Measurements from ENCODE around the gene ERCC6L2.

The ERCC6L2 gene

GRCh38 chr9:95962936-95963335 is 87.4 kb downstream of the ERCC6L2 start:
- TF ChIP-seq CTCF (IDR thresholded peaks at IDR 0.05; ENCODE audit: low read length) (no peak), EZH2 (IDR thresholded peaks at IDR 0.05; ENCODE audit: borderline replicate concordance, low read length) (no peak)
- Histone ChIP-seq H3K27me3 (ENCODE audit: insufficient read depth, low read length) (no peaks in the 10 kb centered on the region), H4K20me1 (ENCODE audit: insufficient read depth, low read length) (no peaks in the 10 kb centered on the region), H3K36me3 (ENCODE audit: insufficient read depth, low read length) (no peaks in the 10 kb centered on the region), H3K4me3 (ENCODE audit: low read depth, low read length, poor library complexity, severe bottlenecking) (no peak overlapping the region), H3K9ac (ENCODE audit: low read length) (no peak overlapping the region), H3K27ac (ENCODE audit: low read depth, low read length, poor library complexity, severe bottlenecking) (no peak overlapping the region), H3K4me2 (ENCODE audit: low read length) (no peak overlapping the region), H3K9me2 (ENCODE audit: low read depth, low read length) (no peaks in the 10 kb centered on the region), H3F3A (ENCODE audit: insufficient read depth, low read length) (no peaks in the 10 kb centered on the region), H3K4me1 (ENCODE audit: insufficient read depth, low read length, severe bottlenecking) (no peaks in the 10 kb centered on the region), H3K9me3 (ENCODE audit: low read length) (no peaks in the 10 kb centered on the region), H2AFZ (ENCODE audit: low read length) (no peak overlapping the region), H3K79me2 (ENCODE audit: insufficient read depth, low read length) (no peaks in the 10 kb centered on the region)

- no peaks in the 10 kb centered on the region for H3K9me3 ChIP-seq (ENCODE audit: low read length)
- no peaks in the 10 kb centered on the region for H4K20me1 ChIP-seq (ENCODE audit: insufficient read depth, low read length)
- no peaks in the 10 kb centered on the region for H3K36me3 ChIP-seq (ENCODE audit: insufficient read depth, low read length)
- no peaks in the 10 kb centered on the region for H3F3A ChIP-seq (ENCODE audit: insufficient read depth, low read length)
- H3K4me3 ChIP-seq (ENCODE audit: low read depth, low read length, poor library complexity, severe bottlenecking): no peak overlapping the region
- no peak overlapping the region for H2AFZ ChIP-seq (ENCODE audit: low read length)
- H3K9me2 ChIP-seq (ENCODE audit: low read depth, low read length): no peaks in the 10 kb centered on the region
- H3K4me2 ChIP-seq (ENCODE audit: low read length): no peak overlapping the region
- no peak overlapping the region for H3K9ac ChIP-seq (ENCODE audit: low read length)
- no peaks in the 10 kb centered on the region for H3K79me2 ChIP-seq (ENCODE audit: insufficient read depth, low read length)
- H3K27me3 ChIP-seq (ENCODE audit: insufficient read depth, low read length): no peaks in the 10 kb centered on the region
- no peaks in the 10 kb centered on the region for H3K4me1 ChIP-seq (ENCODE audit: insufficient read depth, low read length, severe bottlenecking)
- TF ChIP-seq EZH2 (IDR thresholded peaks at IDR 0.05; ENCODE audit: borderline replicate concordance, low read length) (no peak), CTCF (IDR thresholded peaks at IDR 0.05; ENCODE audit: low read length) (no peak)
- H3K27ac ChIP-seq (ENCODE audit: low read depth, low read length, poor library complexity, severe bottlenecking): no peak overlapping the region
These were observed 88.2 kb downstream of the ERCC6L2 start for GRCh38 chr9:95963659-95964058.

GRCh38 chr9:95966306-95966705 is 90.8 kb downstream of the ERCC6L2 start:
- H2AFZ ChIP-seq (ENCODE audit: low read length): no peak overlapping the region
- H3K79me2 ChIP-seq (ENCODE audit: insufficient read depth, low read length): no peaks in the 10 kb centered on the region
- no peaks in the 10 kb centered on the region for H3K9me2 ChIP-seq (ENCODE audit: low read depth, low read length)
- H3K4me3 ChIP-seq (ENCODE audit: low read depth, low read length, poor library complexity, severe bottlenecking): no peak overlapping the region
- no peak overlapping the region for H3K9ac ChIP-seq (ENCODE audit: low read length)
- no peaks in the 10 kb centered on the region for H3F3A ChIP-seq (ENCODE audit: insufficient read depth, low read length)
- H3K27ac ChIP-seq (ENCODE audit: low read depth, low read length, poor library complexity, severe bottlenecking): no peak overlapping the region
- H3K4me1 ChIP-seq (ENCODE audit: insufficient read depth, low read length, severe bottlenecking): no peaks in the 10 kb centered on the region
- H3K4me2 ChIP-seq (ENCODE audit: low read length): no peak overlapping the region
- no peaks in the 10 kb centered on the region for H3K27me3 ChIP-seq (ENCODE audit: insufficient read depth, low read length)
- H3K9me3 ChIP-seq (ENCODE audit: low read length): no peaks in the 10 kb centered on the region
- 0 out of 2 replicates have a peak, but pooled peaks cover 3% of the 10 kb centered on the region for H3K36me3 ChIP-seq (ENCODE audit: insufficient read depth, low read length)
- TF ChIP-seq EZH2 (IDR thresholded peaks at IDR 0.05; ENCODE audit: borderline replicate concordance, low read length) (no peak), CTCF (IDR thresholded peaks at IDR 0.05; ENCODE audit: low read length) (no peak)
- no peaks in the 10 kb centered on the region for H4K20me1 ChIP-seq (ENCODE audit: insufficient read depth, low read length)

Measured in OCI-LY1 (cell line).